Astrocyte (in vitro differentiated cells and primary cell): ENCODE results near the gene HOXD9. TPM values are rescaled to one million over a fixed set of nuclear protein-coding genes. Genes with fewer than 3 reads are reported as not detected.
A peak's percentile ranks its signal among the peaks of the same experiment; 100 is the strongest.

ENCODE experiments used
- DNase-seq: peaks from one replicate; pipeline ENCODE4 v3.0.0-alpha.2; 2010; ENCODE audit warnings: low read depth
- FAIRE-seq: peaks from 2 replicates; lab custom pipeline; 2011; peaks lifted over from hg19 to GRCh38; lab: Jason Lieb, UNC
- H2AFZ ChIP-seq: 2 replicates; pipeline ENCODE4 v1.6.0; 2012; ENCODE audit warnings: low read depth, low read length, inconsistent platforms
- H3K27ac ChIP-seq: 2 replicates; pipeline ENCODE4 v1.5.1; 2011; ENCODE audit warnings: low read depth, low read length, inconsistent platforms
- H3K27me3 ChIP-seq: 2 replicates; pipeline ENCODE4 v1.6.0; 2011; ENCODE audit warnings: low read length, inconsistent platforms; ENCODE audit not compliant: insufficient read depth
- H3K36me3 ChIP-seq: 2 replicates; pipeline ENCODE4 v1.5.1; 2011; ENCODE audit warnings: low read length, inconsistent platforms; ENCODE audit not compliant: insufficient read depth
- H3K4me1 ChIP-seq: 2 replicates; pipeline ENCODE4 v1.5.1; 2011; ENCODE audit warnings: low read length, inconsistent platforms; ENCODE audit not compliant: insufficient read depth
- H3K4me2 ChIP-seq: 2 replicates; pipeline ENCODE4 v1.6.0; 2012; ENCODE audit warnings: low read length, inconsistent platforms
- H3K4me3 ChIP-seq: 2 replicates; pipeline ENCODE4 v1.5.1; 2011; ENCODE audit warnings: low read depth, mild to moderate bottlenecking, low read length, inconsistent platforms; ENCODE audit not compliant: insufficient read depth
- H3K79me2 ChIP-seq: 2 replicates; pipeline ENCODE4 v1.6.0; 2012; ENCODE audit warnings: mild to moderate bottlenecking, low read length, inconsistent platforms; ENCODE audit not compliant: insufficient read depth
- H3K9ac ChIP-seq: 2 replicates; pipeline ENCODE4 v1.6.0; 2012; ENCODE audit warnings: mild to moderate bottlenecking, low read length, inconsistent platforms
- H3K9me3 ChIP-seq: 2 replicates; pipeline ENCODE4 v1.5.1; 2012; ENCODE audit warnings: low read depth, mild to moderate bottlenecking, low read length, inconsistent platforms; ENCODE audit not compliant: insufficient read depth
- H4K20me1 ChIP-seq: 2 replicates; pipeline ENCODE4 v1.6.0; 2012; ENCODE audit warnings: low read length, inconsistent platforms; ENCODE audit not compliant: insufficient read depth
- H3K27ac Mint-ChIP-seq: one replicate; pipeline ENCODE4 v1.8.0; 2021; ENCODE audit warnings: mild to moderate bottlenecking, mixed read lengths; ENCODE audit not compliant: unreplicated experiment
- H3K27me3 Mint-ChIP-seq: one replicate; pipeline ENCODE4 v1.8.0; 2021; ENCODE audit warnings: low read depth, mixed read lengths; ENCODE audit not compliant: unreplicated experiment
- H3K36me3 Mint-ChIP-seq: one replicate; pipeline ENCODE4 v1.8.0; 2021; ENCODE audit warnings: low read depth, mixed read lengths; ENCODE audit not compliant: unreplicated experiment
- H3K4me1 Mint-ChIP-seq: one replicate; pipeline ENCODE4 v1.8.0; 2021; ENCODE audit warnings: low read depth, mixed read lengths; ENCODE audit not compliant: unreplicated experiment
- H3K4me3 Mint-ChIP-seq: one replicate; pipeline ENCODE4 v1.8.0; 2021; ENCODE audit warnings: mild to moderate bottlenecking, moderate library complexity, mixed read lengths; ENCODE audit not compliant: unreplicated experiment
- H3K9me3 Mint-ChIP-seq: one replicate; pipeline ENCODE4 v1.8.0; 2021; ENCODE audit warnings: mild to moderate bottlenecking, mixed read lengths; ENCODE audit not compliant: unreplicated experiment
- EZH2 ChIP-seq: IDR thresholded peaks from 2 replicates; pipeline ENCODE4 v1.6.1; 2012; ENCODE audit warnings: mild to moderate bottlenecking, low read length, inconsistent platforms; ENCODE audit not compliant: insufficient read depth
- total RNA-seq: library from RNA; stranded (reverse); gene quantifications from 2 replicates; pipeline ENCODE4 v1.2.1, GENCODE V29; 2021
- TF ChIP-seq, protein P1 (sequence below): IDR thresholded peaks from 2 replicates; pipeline ENCODE4 v1.5.1; 2011; ENCODE audit warnings: low read depth, mild to moderate bottlenecking, inconsistent platforms, low read length, moderate library complexity; ENCODE audit not compliant: insufficient read depth

Gene HOXD9
- total RNA-seq, 1 donor from 2014 or later, result not detected

GRCh38 chr2:176106581-176107539, 15.7 kb upstream of the HOXD9 start, which contains the start of gene HOXD11:
TSS of gene HOXD11 (plus strand) at chr2:176107280. CDS start at chr2:176107356, 76 bp downstream.
- Histone ChIP-seq H3K79me2 (no peaks in the 10 kb centered on the region), H3K27me3 (peaks cover 87% of the 10 kb centered on the region), H3K36me3 (no peaks in the 10 kb centered on the region), H3K9me3 (peaks cover 9% of the 10 kb centered on the region), H3K27ac (no peak within 1 kb of the TSS), H3K4me1 (no peaks in the 10 kb centered on the region), H3K4me3 (no peak within 1 kb of the TSS), H2AFZ (no peak within 1 kb of the TSS), H3K4me2 (peak within 1 kb of the TSS; percentile 44), H3K9ac (no peak within 1 kb of the TSS), H4K20me1 (peaks cover 4% of the 10 kb centered on the region)
- peaks cover 22% of the 10 kb centered on the region for H3K9me3 Mint-ChIP-seq
- FAIRE-seq, result no peak
- H3K27ac Mint-ChIP-seq, result peak within 1 kb of the TSS; percentile 80
- peaks cover 82% of the 10 kb centered on the region for H3K27me3 Mint-ChIP-seq
- H3K4me3 Mint-ChIP-seq, result peak within 1 kb of the TSS; percentile 34
- no peak for DNase-seq
- TF ChIP-seq EZH2, result peak; percentile 84
- TF ChIP-seq, protein P1, sequence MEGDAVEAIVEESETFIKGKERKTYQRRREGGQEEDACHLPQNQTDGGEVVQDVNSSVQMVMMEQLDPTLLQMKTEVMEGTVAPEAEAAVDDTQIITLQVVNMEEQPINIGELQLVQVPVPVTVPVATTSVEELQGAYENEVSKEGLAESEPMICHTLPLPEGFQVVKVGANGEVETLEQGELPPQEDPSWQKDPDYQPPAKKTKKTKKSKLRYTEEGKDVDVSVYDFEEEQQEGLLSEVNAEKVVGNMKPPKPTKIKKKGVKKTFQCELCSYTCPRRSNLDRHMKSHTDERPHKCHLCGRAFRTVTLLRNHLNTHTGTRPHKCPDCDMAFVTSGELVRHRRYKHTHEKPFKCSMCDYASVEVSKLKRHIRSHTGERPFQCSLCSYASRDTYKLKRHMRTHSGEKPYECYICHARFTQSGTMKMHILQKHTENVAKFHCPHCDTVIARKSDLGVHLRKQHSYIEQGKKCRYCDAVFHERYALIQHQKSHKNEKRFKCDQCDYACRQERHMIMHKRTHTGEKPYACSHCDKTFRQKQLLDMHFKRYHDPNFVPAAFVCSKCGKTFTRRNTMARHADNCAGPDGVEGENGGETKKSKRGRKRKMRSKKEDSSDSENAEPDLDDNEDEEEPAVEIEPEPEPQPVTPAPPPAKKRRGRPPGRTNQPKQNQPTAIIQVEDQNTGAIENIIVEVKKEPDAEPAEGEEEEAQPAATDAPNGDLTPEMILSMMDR, result no peak
- H3K4me1 Mint-ChIP-seq, result peaks cover 4% of the 10 kb centered on the region
- H3K36me3 Mint-ChIP-seq, result no peaks in the 10 kb centered on the region

GRCh38 chr2:176107731-176108181, 14.8 kb upstream of the HOXD9 start:
- FAIRE-seq (no peak), DNase-seq (no peak)
- peaks cover 4% of the 10 kb centered on the region for H3K9me3 ChIP-seq
- peaks cover 4% of the 10 kb centered on the region for H4K20me1 ChIP-seq
- Mint-ChIP-seq H3K4me3 (no peak overlapping the region), H3K27me3 (peaks cover 80% of the 10 kb centered on the region), H3K36me3 (no peaks in the 10 kb centered on the region), H3K4me1 (peaks cover 4% of the 10 kb centered on the region), H3K9me3 (peaks cover 17% of the 10 kb centered on the region), H3K27ac (no peak overlapping the region)
- H3K9ac ChIP-seq, result no peak overlapping the region
- TF ChIP-seq EZH2, result peak; percentile 28
- TF ChIP-seq, protein P1, result no peak
- no peaks in the 10 kb centered on the region for H3K4me1 ChIP-seq
- no peak overlapping the region for H3K4me2 ChIP-seq
- peaks cover 87% of the 10 kb centered on the region for H3K27me3 ChIP-seq
- no peaks in the 10 kb centered on the region for H3K79me2 ChIP-seq
- H3K4me3 ChIP-seq, result no peak overlapping the region
- H3K36me3 ChIP-seq, result no peaks in the 10 kb centered on the region
- no peak overlapping the region for H3K27ac ChIP-seq
- no peak overlapping the region for H2AFZ ChIP-seq
